Testis (tissue), 3 donors: ENCODE results near the gene SH3TC1. TPM values are rescaled to one million over a fixed set of nuclear protein-coding genes. Genes with fewer than 3 reads are reported as not detected.

Experiments
- DNase-seq: peaks from one replicate; pipeline ENCODE4 v3.0.0-alpha.2; 2019
- H3K27ac ChIP-seq, 2 donors: fragments of 200-600 bp; sonication (generic); one replicate each; pipeline ENCODE4 v1.5.1; 2019
- H3K27me3 ChIP-seq: fragments of 200-600 bp; sonication (generic); one replicate; pipeline ENCODE4 v1.5.1; 2019
- H3K36me3 ChIP-seq: fragments of 200-600 bp; sonication (generic); one replicate; pipeline ENCODE4 v1.5.1; 2017; ENCODE audit warnings: low read depth; ENCODE audit errors: missing control alignments
- H3K4me1 ChIP-seq: fragments of 200-600 bp; sonication (generic); one replicate; pipeline ENCODE4 v1.5.1; 2019
- H3K4me3 ChIP-seq, 2 donors: fragments of 200-600 bp; sonication (generic); one replicate each; pipeline ENCODE4 v1.5.1; 2017 to 2019
- H3K9me3 ChIP-seq: fragments of 200-600 bp; sonication (generic); one replicate; pipeline ENCODE4 v1.5.1; 2017
- CTCF ChIP-seq, 3 experiments: fragments of 450-650 bp in 2 of 3; fragments of 200-600 bp in 1 of 3; sonication (generic) in 1 of 3; IDR thresholded peaks; one replicate each; pipeline ENCODE4 v1.5.1; 2016 to 2019; ENCODE audit warnings: antibody characterized with exemption in 3 of 3, mild to moderate bottlenecking in 2 of 3, moderate library complexity in 1 of 3
- POLR2A ChIP-seq: fragments of 450-650 bp; IDR thresholded peaks from one replicate; pipeline ENCODE4 v1.6.1; 2017; ENCODE audit warnings: antibody characterized with exemption, mild to moderate bottlenecking, moderate library complexity
- WGBS, 2 donors: methylation state at CpG; one replicate each; pipeline ENCODE4 v1.1.5; 2018; 5-methylcytosine and 5-hydroxymethylcytosine counted together
- intact Hi-C: fragments of 100-400 bp; cut with DNase I; formaldehyde crosslinking; loops from one replicate; pipeline ENCODE4 v1.15.1; 2023; ENCODE audit warnings: low total_unique reads
- polyA plus RNA-seq: library from polyadenylated mRNA; stranded (reverse); fragments of 350-450 nt; fragmentation: Illumina TruSeq; extraction: RNeasy Lipid Tissue Mini Kit (QIAGEN cat#74804); gene quantifications from one replicate; pipeline ENCODE4 v1.2.3, GENCODE V29; 2014; ENCODE audit warnings: low read depth, low replicate concordance; ENCODE audit not compliant: insufficient read depth
- total RNA-seq, 2 donors: library from RNA; depleted of rRNA; stranded (reverse); fragments of >200 nt; gene quantifications; one replicate each; pipeline ENCODE4 v1.2.3, GENCODE V29; 2016

The SH3TC1 gene
- total and polyA plus RNA-seq, 3 donors from 2014 or later, result 3.2 to 12.6 (median 4.0) TPM

DNA sequence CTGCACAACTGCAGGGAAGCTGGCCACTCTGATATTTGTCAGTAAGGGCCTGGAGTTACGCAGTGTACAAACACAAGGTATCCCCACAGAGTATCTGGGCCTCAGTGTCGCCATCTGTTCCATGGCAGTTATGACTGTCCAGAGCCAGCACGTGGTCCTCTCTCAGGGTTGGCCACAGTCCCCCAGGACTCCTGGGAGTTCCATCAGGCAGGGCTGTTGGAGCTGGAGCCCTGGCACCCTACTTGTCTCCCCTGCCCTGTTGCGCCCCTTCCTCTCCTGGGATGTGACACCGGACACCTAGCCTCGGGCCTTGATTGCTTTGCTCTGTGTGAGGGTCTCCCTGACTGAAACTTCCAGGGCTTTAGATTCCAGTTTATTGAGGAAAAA, 78.9 kb downstream of the SH3TC1 start:
- Histone ChIP-seq H3K4me1 (peaks cover 24% of the 10 kb centered on the region), H3K4me3 (no peak overlapping the region), H3K9me3 (no peaks in the 10 kb centered on the region), H3K27ac (no peak overlapping the region), H3K36me3 (no peaks in the 10 kb centered on the region), H3K27me3 (no peaks in the 10 kb centered on the region)
- WGBS, 2 donors, result 80 to 82% methylated on average over 6 of the region's 6 CpGs
- TF ChIP-seq CTCF (IDR thresholded peaks at IDR 0.05) (no peak), POLR2A (no peak)
- no peak for DNase-seq
- intact Hi-C loops, result no loop called here

GRCh38 chr4:8278421-8279287, 79.6 kb downstream of the SH3TC1 start:
- Histone ChIP-seq H3K4me3 (no peak overlapping the region), H3K27me3 (no peaks in the 10 kb centered on the region), H3K27ac (no peak overlapping the region), H3K9me3 (no peaks in the 10 kb centered on the region), H3K4me1 (peaks cover 21% of the 10 kb centered on the region), H3K36me3 (no peaks in the 10 kb centered on the region)
- no peak for DNase-seq
- intact Hi-C loops, result no loop called here
- no peak for TF ChIP-seq CTCF (IDR thresholded peaks at IDR 0.05)
- TF ChIP-seq POLR2A, result no peak
- WGBS, 2 donors, result 49% methylated on average over 15 to 17 of the region's 17 CpGs

DNA sequence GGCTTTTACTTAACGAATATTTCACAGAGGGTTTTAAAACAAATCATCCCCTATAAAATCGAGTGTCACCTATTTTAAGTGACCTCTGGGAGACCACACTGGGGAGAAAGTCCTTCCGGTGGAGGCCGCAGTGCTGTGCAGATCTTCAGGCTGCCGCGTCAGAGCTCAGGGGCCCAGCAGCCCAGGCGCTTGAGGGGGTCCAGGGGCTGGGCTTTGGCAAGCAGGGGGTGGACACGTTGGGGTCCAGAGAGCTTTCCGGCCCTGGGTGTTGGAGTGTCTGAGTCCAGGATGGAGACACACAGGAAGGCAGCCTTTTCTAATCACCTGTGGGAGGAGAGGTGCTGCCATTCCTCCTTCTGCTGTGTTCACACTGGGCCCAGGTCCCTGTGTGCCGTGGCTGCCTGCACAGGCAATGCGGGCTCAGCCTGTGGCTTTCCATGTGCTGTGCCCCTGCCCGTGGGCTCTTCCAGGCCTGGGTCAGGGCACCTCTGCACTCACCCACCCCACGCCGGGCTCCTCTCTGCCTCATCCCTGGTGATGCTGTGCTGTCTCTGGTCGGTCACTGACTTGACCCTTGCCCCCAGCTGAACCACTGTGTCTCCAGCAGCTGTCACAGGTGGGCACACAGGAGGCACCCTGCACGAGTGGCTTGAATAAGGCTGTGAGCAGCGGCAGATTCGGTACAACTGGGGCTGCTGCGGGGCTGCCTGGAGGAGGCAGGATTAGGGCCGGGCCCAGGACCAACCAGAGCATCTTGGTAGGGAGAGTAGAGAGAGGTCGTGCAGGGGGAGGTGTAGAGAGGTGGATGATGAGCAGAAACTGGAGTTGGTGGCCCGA, 80.4 kb downstream of the SH3TC1 start:
- Histone ChIP-seq H3K36me3 (no peaks in the 10 kb centered on the region), H3K4me1 (peaks cover 21% of the 10 kb centered on the region), H3K9me3 (no peaks in the 10 kb centered on the region), H3K27ac (no peak overlapping the region), H3K27me3 (no peaks in the 10 kb centered on the region), H3K4me3 (no peak overlapping the region)
- no peak for DNase-seq
- 84 to 86% methylated on average over 21 to 22 of the region's 22 CpGs for WGBS, 2 donors
- no peak for TF ChIP-seq CTCF (IDR thresholded peaks at IDR 0.05)
- TF ChIP-seq POLR2A, result no peak
- intact Hi-C loops, result no loop called here

GRCh38 chr4:8280158-8280875, 81.2 kb downstream of the SH3TC1 start:
- no peak for DNase-seq
- no peaks in the 10 kb centered on the region for H3K9me3 ChIP-seq
- no peak overlapping the region for H3K27ac ChIP-seq
- 87 to 93% methylated on average over 21 to 25 of the region's 25 CpGs for WGBS, 2 donors
- peaks cover 17% of the 10 kb centered on the region for H3K4me1 ChIP-seq
- TF ChIP-seq POLR2A (no peak), CTCF (IDR thresholded peaks at IDR 0.05) (no peak)
- intact Hi-C loops, result no loop called here
- no peaks in the 10 kb centered on the region for H3K36me3 ChIP-seq
- no peak overlapping the region for H3K4me3 ChIP-seq
- no peaks in the 10 kb centered on the region for H3K27me3 ChIP-seq
